HepG2 (cell line): Measurements from ENCODE around the gene OGFOD3. TPM values are rescaled to one million over a fixed set of nuclear protein-coding genes. Genes with fewer than 3 reads are reported as not detected.

Source experiments
- CREBL2 ChIP-seq: sonication (generic); formaldehyde crosslinking; IDR thresholded peaks from 2 replicates; pipeline ENCODE4 v1.8.1; 2023; ENCODE audit warnings: missing genetic modification reagents, mild to moderate bottlenecking, borderline replicate concordance
- EP300 ChIP-seq, 3 experiments: sonication (generic) in 1 of 3; formaldehyde crosslinking in 1 of 3; IDR thresholded peaks; 2 replicates each; pipeline versions ENCODE4 v1.5.1 to v1.6.1; 2011 to 2020; ENCODE audit warnings: low read depth in 2 of 3, low read length in 2 of 3, borderline replicate concordance in 1 of 3, improper control_type of control experiment in 1 of 3, mild to moderate bottlenecking in 1 of 3, missing genetic modification reagents in 1 of 3, moderate library complexity in 1 of 3
- FOXK1 ChIP-seq: sonication (generic); formaldehyde crosslinking; IDR thresholded peaks from 2 replicates; pipeline ENCODE4 v1.4.0; 2020; ENCODE audit warnings: low read depth, missing genetic modification reagents, borderline replicate concordance
- HMGXB3 ChIP-seq: sonication (generic); formaldehyde crosslinking; IDR thresholded peaks from 2 replicates; pipeline ENCODE4 v1.4.0; 2020; ENCODE audit warnings: missing genetic modification reagents, borderline replicate concordance
- KMT2B ChIP-seq: IDR thresholded peaks from 2 replicates; pipeline ENCODE4 v1.6.1; 2016; ENCODE audit warnings: missing genetic modification reagents, missing compliant biosample characterization
- MEIS1 ChIP-seq: sonication (generic); formaldehyde crosslinking; IDR thresholded peaks from 2 replicates; pipeline ENCODE4 v1.9.0; 2021; ENCODE audit warnings: mild to moderate bottlenecking, missing genetic modification reagents, moderate library complexity, borderline replicate concordance
- MIXL1 ChIP-seq: IDR thresholded peaks from 2 replicates; pipeline ENCODE4 v1.6.1; 2016
- MTA3 ChIP-seq: sonication (generic); formaldehyde crosslinking; IDR thresholded peaks from 2 replicates; pipeline ENCODE4 v1.4.0; 2020; ENCODE audit warnings: missing genetic modification reagents
- ONECUT2 ChIP-seq: sonication (generic); formaldehyde crosslinking; IDR thresholded peaks from 2 replicates; pipeline ENCODE4 v1.4.0; 2020; ENCODE audit warnings: missing genetic modification reagents
- PPARG ChIP-seq: conservative IDR thresholded peaks from 2 replicates; pipeline ENCODE4 v1.6.1; 2016; ENCODE audit warnings: missing biosample characterization, missing genetic modification reagents
- RNF219 ChIP-seq: sonication (generic); formaldehyde crosslinking; IDR thresholded peaks from 2 replicates; pipeline ENCODE4 v1.5.0; 2020; ENCODE audit warnings: mild to moderate bottlenecking, missing genetic modification reagents
- SOX5 ChIP-seq: IDR thresholded peaks from 2 replicates; pipeline ENCODE4 v1.6.1; 2016; ENCODE audit warnings: borderline replicate concordance
- TMF1 ChIP-seq: sonication (generic); formaldehyde crosslinking; IDR thresholded peaks from 2 replicates; pipeline ENCODE4 v1.8.1; 2022; ENCODE audit warnings: low read depth, missing genetic modification reagents
- TSC22D2 ChIP-seq: sonication (generic); formaldehyde crosslinking; IDR thresholded peaks from 2 replicates; pipeline ENCODE4 v1.5.1; 2020; ENCODE audit warnings: missing genetic modification reagents, mild to moderate bottlenecking, borderline replicate concordance
- YEATS2 ChIP-seq: sonication (generic); formaldehyde crosslinking; IDR thresholded peaks from 2 replicates; pipeline ENCODE4 v1.4.0; 2020; ENCODE audit warnings: missing genetic modification reagents, borderline replicate concordance
- YY1 ChIP-seq: IDR thresholded peaks from 2 replicates; pipeline ENCODE4 v1.6.1; 2011; ENCODE audit warnings: low read length, low read depth, moderate library complexity, mild to moderate bottlenecking; ENCODE audit not compliant: insufficient read depth, insufficient replicate concordance
- ZBTB33 ChIP-seq: sonication (generic); formaldehyde crosslinking; IDR thresholded peaks from 2 replicates; pipeline ENCODE4 v1.4.0; 2020; ENCODE audit warnings: missing genetic modification reagents
- ZFP1 ChIP-seq: IDR thresholded peaks from 2 replicates; pipeline ENCODE4 v1.6.1; 2016
- ZNF12 ChIP-seq: sonication (generic); formaldehyde crosslinking; IDR thresholded peaks from 2 replicates; pipeline ENCODE4 v1.5.0; 2020; ENCODE audit warnings: missing genetic modification reagents
- ZNF510 ChIP-seq: sonication (generic); formaldehyde crosslinking; IDR thresholded peaks from 2 replicates; pipeline ENCODE4 v1.4.0; 2020; ENCODE audit warnings: low read depth, mild to moderate bottlenecking, missing genetic modification reagents
- ZNF720 ChIP-seq: sonication (generic); formaldehyde crosslinking; IDR thresholded peaks from 2 replicates; pipeline ENCODE4 v1.4.0; 2020; ENCODE audit warnings: missing genetic modification reagents
- ZNF768 ChIP-seq: sonication (generic); formaldehyde crosslinking; IDR thresholded peaks from 2 replicates; pipeline ENCODE4 v1.4.0; 2020; ENCODE audit warnings: missing genetic modification reagents
- ZNF776 ChIP-seq: sonication (generic); formaldehyde crosslinking; IDR thresholded peaks from 2 replicates; pipeline ENCODE4 v1.4.0; 2020; ENCODE audit warnings: mild to moderate bottlenecking, missing genetic modification reagents
- ZNF781 ChIP-seq: sonication (generic); formaldehyde crosslinking; IDR thresholded peaks from 2 replicates; pipeline ENCODE4 v1.5.1; 2020; ENCODE audit warnings: borderline replicate concordance, mild to moderate bottlenecking, missing genetic modification reagents; ENCODE audit errors: not compliant biosample characterization
- polyA plus RNA-seq, 8 experiments: library from polyadenylated mRNA; depleted of rRNA in 3 of 8; stranded (reverse) in 7 of 8; unstranded in 1 of 8; fragments of >200 nt; fragmentation: Illumina TruSeq in 4 of 8; extraction: Trizol in 4 of 8; gene quantifications; 2 replicates each; pipeline versions ENCODE4 v1.2.1 to v1.2.3, GENCODE V29; 2011 to 2016; ENCODE audit warnings: low read depth in 4 of 8, missing spikeins in 1 of 8, mixed read lengths in 1 of 8; ENCODE audit not compliant: insufficient read depth in 1 of 8
- total RNA-seq, 5 experiments: library from RNA; depleted of rRNA; stranded (reverse); fragments of >200 nt; fragmentation: Illumina TruSeq; extraction: Trizol; gene quantifications; 2 replicates each; pipeline ENCODE4 v1.2.3, GENCODE V29; 2016; ENCODE audit warnings: low read depth in 1 of 5

The OGFOD3 gene
- total and polyA plus RNA-seq, 2 of the 13 experiments (the other 11 are each of a cell fraction or from before 2014, with no cell fraction given), result 40.0 to 42.1 TPM

GRCh38 chr17:82457929-82458178 lies 39.5 kb upstream of the OGFOD3 start (continued):
- no peak for TF ChIP-seq ONECUT2
- no peak for TF ChIP-seq TSC22D2 (CRISPR knock-in tag)
- no peak for TF ChIP-seq CREBL2 (CRISPR knock-in tag)
- no peak for TF ChIP-seq ZNF720 (CRISPR knock-in tag)
- TF ChIP-seq MIXL1 (CRISPR knock-in tag), result no peak; the same call in 1 of the 2 replicates
- TF ChIP-seq MEIS1 (CRISPR knock-in tag), result peak; percentile 97
- no peak for TF ChIP-seq ZNF768 (CRISPR knock-in tag)
- no peak for TF ChIP-seq ZNF781
- TF ChIP-seq EP300 (IDR thresholded peaks at IDR 0.05; ENCODE audit: low read depth in 2 of 2, low read length in 2 of 2), result no peak
- TF ChIP-seq EP300 (CRISPR knock-in tag; IDR thresholded peaks at IDR 0.05; ENCODE audit: borderline replicate concordance), result no peak
- TF ChIP-seq KMT2B (CRISPR knock-in tag), result no peak
- TF ChIP-seq RNF219 (CRISPR knock-in tag), result no peak
- TF ChIP-seq FOXK1, result 0 out of 2 replicates have a peak, but pooled peaks have one; percentile 71
- no peak for TF ChIP-seq YEATS2
- TF ChIP-seq ZNF510 (CRISPR knock-in tag), result no peak
- TF ChIP-seq YY1, result no peak
- no peak for TF ChIP-seq MTA3 (CRISPR knock-in tag)
- no peak for TF ChIP-seq TMF1 (CRISPR knock-in tag)
- TF ChIP-seq ZBTB33 (CRISPR knock-in tag), result no peak
- TF ChIP-seq HMGXB3, result no peak
- no peak for TF ChIP-seq ZNF776 (CRISPR knock-in tag)
- 0 out of 2 replicates have a peak, but pooled peaks have one; percentile 6 for TF ChIP-seq ZFP1 (CRISPR knock-in tag)
- no peak for TF ChIP-seq PPARG (CRISPR knock-in tag)
- TF ChIP-seq ZNF12 (CRISPR knock-in tag), result no peak
- TF ChIP-seq SOX5 (CRISPR knock-in tag), result no peak
